CD4-positive, alpha-beta T cell treated with Interleukin-2 at 100 ng/mL for 4 hours (primary cell): ENCODE data around the gene SMIM44.

ENCODE experiments used
- DNase-seq: peaks from one replicate; pipeline ENCODE4 v3.0.0-alpha.2; 2020; ENCODE audit warnings: low spot score

The SMIM44 gene

DNA sequence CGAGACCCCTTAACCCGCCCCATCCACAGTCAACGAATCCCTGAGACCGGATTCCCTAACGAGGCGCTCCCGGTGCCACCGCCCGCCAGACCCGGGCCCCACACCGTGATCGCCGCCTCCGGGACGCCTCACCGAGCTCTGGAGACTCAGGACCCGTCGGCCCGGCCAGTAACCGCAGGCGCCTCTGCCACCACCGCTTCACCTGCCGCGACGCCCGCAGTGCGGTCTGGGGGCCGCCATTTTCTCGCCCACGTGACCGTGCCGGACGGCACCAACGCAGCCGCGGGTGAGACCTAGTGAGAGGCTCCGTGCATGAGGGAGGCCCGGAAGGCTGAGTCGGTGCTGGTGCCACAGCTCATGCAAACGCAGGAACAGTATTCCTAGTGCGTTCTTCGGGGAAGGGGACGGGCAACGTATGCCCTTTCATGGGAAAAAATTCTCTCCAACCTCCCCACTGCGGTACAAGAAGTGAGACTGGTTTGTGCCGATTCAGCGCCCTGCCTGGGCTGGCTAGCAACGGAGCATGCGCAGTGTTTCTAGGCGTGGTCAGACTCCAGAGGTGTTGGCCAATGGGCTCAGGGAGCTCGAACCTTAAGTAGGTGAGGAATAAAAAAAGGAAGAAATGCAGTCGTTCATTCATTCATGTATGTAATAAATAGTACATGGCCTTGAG, 17.3 kb upstream of the SMIM44 start, which contains the start of gene DOHH:
Gene DOHH (minus strand): TSS at position 246 of the 673 bp plus-strand sequence. CDS start 3,860 bp downstream, outside the sequence.
- peak; percentile 98 for DNase-seq

DNA sequence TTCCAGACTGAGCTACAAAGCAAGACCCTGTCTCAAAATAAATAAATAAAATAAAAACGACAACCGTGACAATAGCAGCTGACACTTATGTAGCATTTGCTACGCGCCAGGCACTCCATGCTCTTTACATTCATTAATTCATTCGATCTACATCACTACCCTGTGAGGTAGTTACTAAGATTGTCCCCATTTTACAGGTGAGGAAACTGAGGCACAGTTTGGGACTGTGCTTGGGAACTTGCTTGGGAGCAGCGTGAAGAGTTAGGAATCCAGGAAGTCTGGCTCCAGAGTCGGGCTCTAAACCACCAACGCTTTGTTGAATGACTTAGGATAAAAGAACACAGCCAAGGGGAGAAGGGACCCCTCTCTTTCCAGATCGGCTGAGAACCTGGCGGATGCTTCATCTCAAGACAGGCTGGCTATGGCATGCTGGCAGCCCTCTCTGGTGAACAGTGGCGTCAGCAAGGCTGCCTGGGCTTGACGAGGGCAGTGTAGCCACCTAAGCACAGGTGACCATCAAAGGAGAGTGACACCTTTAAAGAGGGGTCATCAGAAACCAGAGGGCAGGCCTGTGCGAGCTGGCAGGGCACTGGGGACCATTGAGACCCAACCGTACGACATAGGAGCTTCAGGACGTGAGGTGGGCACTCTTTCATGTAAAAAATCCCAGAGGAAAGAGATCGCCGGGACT, 16.6 kb upstream of the SMIM44 start:
- DNase-seq, result no peak

DNA sequence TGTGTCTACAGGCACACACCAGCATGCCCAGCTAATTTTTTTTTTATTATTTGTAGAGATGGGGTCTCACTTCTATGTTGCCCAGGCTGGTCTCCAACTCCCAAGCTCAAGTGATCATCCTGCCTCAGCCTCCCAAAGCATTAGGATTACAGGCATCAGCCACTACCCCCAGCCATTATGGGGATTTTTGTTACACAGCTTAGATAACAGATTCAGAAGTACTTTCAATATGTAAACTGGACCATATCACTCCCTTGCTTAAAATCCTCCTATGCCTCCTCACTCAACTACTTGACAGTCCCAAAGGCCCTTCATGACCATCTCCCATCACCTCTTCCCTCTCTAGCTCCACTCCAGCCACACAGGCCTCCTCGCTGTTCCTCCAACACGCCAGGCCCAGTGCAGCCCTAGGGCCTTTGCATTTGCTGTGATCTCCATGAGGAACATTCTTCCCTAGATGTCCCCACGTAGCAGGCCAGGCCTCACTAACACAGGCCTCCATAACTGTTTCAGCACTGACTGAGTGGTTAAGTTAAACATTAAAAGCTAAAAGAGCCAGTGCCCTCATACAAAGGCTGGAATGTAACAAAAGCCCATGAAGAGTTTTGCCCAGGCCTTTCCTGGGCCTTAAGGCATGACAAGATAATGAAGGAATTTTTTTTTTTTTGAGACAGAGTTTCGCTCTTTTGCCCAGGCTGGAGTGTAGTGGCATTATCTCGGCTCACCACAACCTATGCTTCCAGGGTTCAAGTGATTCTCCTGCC, 14.7 kb upstream of the SMIM44 start:
- DNase-seq, result no peak

DNA sequence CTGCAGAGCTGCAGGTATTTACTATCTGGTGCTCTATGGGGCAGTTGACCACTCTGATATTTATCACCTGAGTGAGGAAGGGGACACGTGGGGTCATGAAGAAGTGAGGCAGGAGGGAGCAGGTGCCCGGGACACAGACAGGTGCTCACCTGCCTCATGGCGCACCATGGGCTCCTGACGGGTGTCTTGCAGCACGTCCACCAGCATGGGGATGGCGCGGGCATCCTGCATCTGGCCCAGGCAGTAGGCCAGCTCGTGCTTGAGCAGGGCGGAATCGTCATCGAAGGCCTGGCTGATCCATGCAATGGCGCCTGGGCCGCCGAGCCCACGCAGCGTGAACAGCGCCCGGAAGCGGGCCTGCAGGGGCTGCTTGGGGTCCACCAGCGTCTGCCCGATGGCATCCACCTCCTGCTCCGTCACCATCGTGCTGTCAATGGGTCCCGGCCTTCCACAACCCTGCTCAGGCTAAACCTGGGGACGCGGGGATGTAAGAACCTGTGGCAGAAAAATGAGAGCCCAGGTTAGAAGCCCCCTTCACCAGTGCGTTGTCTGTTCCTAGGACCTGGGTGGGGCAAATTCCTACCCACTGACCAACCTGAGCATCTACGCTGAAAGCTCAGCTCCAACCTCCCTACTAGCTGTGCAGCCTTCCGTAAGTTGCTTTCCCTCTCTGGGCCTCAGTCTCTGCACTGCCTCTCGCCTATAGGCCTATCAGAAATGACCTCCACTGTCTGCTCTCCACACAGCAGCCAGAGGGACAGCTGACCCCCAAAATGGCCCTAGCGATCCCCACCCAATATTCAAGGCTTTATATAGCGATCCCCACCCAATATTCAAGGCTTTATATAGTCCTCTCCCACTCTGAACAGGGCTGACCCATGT, 13.4 kb upstream of the SMIM44 start:
- DNase-seq, result no peak

DNA sequence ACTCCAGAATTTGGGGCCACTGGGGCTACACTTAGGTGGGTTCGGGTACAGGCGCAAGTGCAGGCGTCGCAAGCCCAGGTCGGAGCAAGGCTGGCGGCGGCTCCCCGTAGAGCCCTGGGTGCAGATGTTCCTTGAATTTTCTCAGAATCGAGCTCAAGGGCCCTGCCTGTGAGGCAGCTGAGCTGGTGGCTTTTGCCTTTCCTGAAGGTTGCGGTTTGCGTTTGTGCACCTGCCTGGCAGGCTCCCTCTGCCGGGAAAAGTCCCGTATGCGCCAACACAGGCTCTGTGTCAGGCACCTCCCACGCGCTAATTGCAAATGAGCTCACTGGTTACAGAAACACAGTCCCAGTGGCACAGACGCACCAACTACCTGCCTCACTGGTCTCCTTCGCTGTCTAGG, 11.3 kb upstream of the SMIM44 start:
- DNase-seq, result peak; percentile 71

DNA sequence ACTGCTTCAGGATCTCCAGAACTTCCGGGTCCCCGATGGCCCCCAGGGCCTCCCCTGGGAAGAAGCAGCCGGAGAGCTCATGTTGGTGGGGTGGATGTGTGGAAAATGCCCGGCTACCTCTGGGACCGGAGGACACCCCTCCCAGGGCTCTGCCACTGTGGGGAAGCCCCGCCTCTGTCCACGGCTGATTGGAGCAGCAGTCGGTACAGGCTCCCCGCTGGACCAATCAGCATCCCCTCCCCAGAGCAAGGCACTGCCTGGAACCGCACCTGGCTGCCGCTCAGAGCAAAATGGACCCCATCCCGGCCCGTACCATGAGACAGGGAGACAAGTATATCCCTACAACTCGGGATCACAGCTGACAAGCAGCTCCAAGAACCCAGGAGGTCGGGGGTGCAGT, 10.8 kb upstream of the SMIM44 start:
- no peak for DNase-seq

DNA sequence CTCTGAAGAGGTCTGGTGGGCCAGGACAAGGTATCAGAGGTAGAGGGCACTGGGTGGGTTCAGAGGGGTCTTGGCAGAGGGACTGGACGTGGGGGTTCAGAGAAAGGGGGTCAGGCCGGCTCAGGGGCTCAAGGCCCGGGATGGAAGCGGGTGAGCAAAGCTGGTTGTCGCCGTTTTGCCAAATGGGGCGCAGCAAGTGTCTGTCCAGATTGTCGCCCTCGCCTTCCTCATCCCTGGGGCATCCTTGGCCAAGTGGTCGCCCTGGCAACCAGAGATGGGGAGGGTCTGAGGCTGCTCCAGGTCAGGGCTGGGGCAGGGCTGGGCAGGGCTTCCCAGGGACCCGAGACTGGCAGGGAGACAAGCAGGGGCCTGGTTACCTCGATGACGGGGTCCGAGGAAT, 10.4 kb upstream of the SMIM44 start:
- DNase-seq, result no peak

DNA sequence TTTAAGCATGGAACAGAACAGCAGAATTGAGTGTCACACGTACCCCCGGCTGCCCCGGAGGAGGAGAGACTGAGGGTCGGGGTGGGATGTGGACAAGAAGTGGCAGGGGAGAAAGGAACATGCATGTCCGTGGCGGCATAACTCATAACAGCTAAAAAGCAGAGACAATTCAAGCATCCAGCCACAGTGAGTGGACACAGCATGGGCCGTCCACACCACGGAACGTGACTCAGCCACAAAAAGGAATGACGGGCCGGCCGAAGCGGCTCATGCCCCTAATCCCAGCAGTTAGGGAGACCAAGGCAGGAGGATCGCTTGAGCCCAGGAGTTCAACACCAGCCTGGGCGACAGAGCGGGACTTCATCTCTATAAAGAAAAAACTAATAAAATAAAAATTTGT, 9.7 kb upstream of the SMIM44 start:
- DNase-seq, result no peak

DNA sequence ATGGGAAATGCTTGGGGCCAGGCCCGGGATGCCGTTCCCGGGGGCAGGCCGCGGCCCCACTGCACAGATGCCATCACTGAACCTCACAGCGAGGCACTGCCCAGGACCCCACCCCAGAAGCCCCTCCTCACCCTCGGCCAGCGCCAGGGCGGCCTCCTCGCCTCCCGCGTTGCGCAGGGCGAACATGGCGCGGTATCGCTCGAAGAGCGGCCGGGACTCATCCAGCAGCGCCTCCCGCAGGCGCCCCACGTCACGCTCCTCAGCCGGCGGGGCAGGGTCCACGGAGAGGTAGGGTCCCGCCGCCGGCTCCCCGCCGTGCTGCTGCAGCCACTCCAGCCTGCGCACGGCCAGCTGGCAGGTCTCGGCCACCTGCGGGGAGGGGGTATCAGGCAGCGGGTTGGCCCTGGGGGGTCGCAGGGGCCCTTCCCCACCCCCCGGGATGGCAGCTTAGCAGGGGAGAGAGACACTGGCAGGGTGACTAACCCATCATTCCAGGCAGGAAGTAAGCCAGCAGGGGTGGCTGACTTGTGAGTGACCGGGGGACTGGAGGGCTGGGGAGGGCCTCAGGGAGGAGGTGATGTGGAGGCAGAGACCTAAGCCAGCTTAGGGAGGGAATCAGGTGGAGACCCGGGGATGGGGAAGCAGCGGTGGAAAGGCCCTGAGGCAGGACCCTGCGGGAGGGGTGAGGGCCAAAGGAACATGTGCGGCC, 9.0 kb upstream of the SMIM44 start:
- no peak for DNase-seq

DNA sequence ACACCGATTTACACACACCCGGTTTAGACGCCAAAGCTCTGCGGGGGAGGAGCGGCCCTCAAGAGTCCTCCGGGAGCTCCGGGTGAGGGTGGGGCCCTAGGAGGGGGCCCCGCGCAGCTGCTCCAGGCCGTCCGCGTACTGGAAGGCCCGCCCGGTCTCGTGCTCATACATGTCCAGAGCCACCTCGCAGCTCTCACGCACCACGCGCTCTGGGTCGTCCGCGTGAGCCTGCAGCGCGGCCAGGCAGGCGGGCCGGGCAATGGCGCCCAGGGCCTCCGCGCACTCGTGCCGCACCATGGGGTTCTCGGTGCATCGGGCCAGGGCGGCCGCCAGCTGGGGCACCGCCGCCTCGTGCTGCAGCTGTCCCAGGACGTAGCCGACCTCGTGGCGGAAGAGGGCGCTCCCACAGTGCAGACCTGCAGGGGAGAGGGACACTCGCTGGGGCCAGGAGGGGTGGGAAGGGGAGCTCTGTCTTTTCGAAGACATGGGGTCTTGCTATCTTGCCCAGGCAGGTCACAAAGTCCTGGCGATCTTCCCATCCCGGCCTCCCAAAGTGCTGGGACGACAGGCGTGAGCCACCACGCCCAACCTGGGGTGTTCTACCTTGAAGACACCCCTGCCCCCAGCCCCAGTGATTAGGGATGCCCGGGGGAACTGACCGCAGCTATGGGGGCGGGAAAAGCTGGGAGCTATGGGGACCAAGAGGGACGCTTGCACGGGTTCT, 8.3 kb upstream of the SMIM44 start:
- DNase-seq, result no peak

DNA sequence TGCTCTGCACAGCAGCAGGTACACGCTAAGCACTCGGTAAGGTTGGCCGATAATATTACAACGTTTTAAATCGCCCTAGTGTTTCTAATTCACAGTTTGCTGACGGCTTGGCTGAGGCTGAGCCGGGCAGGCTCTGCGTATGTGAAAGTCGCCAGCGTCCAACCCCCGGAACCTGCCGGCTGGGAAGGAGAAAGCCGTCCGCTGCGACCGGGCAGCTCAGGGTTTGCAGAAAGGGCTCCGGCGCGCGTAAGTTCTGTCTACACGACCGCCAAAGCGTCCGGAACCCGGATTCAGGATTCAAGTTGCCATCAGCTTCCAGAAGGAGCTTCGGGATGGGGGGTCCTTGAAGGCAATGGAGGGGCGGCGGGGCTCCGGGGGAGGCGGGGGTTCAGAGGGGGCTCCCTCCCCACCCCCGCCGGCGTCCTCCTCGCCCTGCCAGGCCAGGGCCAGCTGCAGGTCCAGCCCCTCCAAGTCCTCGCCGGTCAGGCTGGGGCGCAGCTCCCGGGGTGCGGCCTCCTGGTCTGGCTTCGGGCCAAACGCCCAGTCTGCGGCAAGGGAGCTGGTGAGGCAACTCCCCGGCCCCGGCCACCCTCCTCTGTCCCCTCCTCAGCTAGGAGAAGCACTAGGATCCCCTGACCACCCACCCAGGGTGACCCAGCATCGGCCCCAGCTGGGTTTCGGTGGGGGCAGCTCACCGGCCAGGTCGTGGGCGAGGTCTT, 575 bp downstream of the SMIM44 start:
- DNase-seq, result no peak

DNA sequence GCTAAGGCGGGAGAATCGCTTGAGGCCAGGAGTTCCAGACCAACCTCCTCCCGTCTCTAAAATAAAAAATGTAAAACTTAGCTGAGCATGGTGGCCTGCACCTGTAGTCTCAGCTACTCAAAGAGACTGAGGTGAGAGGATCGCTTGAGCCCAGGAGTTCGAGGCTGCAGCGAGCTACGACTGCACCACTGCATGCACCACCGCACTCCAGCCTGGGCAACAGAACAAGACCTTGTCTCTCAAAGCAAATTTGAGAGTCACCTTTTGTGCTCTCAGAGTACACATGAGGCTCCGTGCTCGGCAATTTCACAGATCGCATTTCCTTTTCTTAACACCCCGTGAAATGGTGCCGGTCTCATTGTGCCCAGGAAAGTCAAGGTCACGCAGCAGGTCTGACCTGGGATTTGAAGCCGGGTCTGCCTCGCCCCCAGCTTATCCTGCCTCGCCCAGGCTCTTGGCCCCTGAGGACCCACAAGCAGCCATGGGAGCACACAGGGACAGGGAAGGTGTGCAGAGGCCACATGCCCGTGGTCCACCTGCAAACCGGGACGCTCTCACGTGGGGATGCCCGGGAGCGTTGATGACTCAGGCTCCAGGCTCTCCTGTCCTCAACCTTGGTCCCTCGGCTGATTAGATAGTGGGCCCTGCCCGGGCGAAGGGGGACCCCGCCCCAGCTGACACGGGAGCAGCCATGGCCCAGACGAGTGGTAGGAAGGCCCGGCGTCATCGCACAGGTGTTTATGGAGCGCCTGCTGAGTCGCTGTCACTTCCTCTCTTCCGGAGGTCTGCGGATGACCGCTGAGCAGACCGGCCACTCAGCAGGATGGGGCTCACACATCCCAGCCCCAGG, 1.8 kb downstream of the SMIM44 start:
- DNase-seq, result no peak

DNA sequence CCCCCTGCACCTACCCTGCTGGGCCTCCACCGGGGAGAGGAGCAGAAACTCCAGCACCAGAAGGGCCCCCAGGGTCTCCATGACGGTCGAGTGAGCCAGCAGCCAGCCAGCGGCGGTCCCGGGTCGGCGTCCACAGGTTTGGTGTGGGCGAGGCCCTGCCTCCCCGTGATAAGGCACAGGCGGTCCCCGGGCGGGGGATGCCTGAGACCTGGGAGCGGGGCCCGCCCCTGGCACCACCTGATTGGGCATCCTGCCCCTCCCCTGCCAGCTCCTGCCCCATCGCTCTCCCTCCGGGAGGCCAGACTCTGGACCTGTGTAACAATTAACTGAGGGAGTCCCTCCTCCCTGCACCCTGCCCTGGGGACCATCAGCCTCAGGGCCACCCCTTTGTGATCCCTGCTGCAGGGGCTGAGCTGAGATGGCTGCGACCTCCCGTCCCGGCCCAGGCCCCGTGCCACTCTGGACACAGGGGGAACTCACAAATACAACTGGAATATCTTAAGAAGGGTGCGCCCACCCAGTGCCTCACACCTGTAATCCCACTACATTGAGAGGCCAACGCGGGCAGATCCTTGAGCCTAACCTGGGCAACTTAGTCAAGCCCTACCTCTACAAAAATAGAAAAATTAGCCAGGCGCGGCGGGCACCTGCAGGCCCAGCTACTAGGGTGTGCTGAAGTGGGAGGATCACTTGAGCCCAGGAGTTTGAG, 2.7 kb downstream of the SMIM44 start, which contains the start of gene SMIM24:
Gene SMIM24 (minus strand): TSS at position 143 of the 709 bp plus-strand sequence. CDS start 62 bp downstream, at position 81.
- no peak for DNase-seq

DNA sequence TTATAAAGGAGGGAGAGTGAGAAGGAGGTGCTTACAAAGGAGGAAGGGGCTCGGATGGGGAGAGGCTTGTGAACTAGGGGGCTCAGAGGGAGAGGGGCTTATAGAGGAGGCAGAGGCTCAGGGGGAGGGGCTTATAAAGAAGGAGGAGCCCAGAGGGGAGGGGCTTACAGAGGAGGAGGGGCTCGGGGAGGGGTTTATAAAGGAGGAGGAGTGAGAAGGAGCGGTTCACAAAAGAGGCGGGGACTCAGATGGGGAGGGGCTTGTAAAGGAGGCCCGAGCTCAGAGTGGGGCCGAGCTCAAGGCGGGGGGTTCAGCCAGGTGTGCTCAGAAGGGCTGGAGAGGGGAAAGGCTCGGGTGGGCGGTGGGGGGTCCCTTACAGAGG, 3.4 kb downstream of the SMIM44 start:
- DNase-seq, result no peak

DNA sequence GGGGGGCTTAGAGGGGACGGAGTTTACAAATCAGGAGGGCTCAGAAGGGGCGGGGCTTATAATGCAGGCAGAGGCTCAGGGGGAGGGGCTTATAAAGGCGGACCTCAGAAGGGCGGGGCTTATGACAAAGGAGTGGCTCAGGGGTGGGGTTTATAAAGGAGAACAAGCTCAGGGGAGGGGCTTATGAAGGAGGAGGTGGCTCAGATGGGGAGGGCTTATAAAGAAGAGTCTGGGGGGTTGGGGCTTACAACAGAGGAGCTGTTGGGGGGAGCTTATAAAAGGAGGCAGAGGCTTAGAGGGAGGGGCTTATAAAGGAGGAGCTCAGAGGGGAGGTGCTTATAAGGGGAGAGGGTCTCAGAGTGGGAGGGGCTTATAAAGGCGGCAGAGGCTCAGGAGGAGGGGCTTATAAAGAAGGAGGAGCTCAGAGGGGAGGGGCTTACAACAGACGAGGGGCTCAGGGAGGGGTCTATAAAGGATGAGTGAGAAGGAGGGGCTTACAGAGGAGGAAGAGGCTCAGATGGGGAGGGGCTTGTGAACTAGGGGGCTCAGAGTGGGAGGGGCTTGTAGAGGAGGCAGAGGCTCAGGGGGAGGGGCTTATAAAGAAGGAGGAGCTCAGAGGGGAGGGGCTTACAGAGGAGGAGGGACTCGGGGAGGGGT, 3.9 kb downstream of the SMIM44 start:
- DNase-seq, result peak; percentile 50

DNA sequence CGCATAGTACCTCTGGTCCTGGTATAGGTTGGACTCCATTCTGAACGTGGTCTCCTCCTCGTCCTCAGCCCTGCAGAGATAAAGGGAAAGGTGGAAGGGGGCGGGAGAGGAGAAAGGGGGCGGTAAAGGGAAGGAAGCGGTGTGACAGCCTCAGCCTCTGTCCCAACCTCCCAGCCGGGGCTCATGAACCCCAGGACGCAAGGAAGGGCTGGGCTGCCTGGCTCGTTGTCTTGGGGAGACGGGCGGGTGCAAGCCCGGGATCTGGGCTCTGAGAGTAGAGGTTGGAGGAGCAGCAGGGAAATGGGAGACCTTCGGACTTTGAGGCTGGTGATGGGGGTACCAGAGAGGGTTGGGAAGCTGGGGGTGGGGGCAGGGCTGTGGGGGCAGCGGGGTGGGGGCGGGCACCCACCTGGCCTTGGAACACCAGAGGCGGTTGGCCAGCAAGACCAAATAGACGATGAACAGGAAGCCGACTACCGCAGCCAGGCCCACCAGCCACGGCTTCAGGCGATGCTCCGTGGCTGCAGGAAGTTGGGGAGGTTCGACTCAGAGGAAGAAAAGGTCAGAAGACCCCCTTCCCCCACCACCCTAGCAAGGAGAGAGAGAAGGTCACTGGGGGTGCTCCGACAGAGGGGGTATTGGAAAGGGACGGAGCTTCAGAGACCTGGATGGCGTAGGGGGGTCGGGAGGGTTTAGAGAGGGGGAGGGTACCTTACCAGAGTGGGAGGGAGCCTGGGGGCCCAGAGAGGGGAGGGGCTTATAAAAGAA, 4.6 kb downstream of the SMIM44 start:
- no peak for DNase-seq

DNA sequence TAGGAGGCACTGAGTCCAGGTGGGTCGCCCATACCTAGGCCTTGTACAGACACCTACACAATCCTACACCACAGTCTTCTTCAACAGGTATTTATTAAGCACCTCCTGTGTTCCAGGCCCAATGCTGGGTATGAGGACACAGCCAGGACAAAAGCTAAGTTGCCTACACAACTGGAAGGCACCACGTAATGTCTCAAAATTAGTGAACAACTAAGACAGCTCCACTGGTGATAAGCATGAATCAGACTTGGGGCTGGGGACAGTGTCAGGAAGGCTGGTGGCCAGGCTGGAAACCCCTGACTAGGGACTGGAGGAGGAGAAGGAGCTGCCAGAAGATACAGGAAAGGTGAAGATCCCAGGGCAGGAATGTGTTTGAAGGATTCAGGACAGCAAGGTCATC, 5.3 kb downstream of the SMIM44 start:
- no peak for DNase-seq
